Adrenal gland (tissue), 5 donors: ENCODE data around the gene RBFOX1.

Source experiments
- CTCF ChIP-seq, 6 experiments: fragments of 450-650 bp in 4 of 6; fragments of 200-600 bp in 2 of 6; sonication (generic) in 1 of 6; IDR thresholded peaks; 1 replicate in 5 of 6; 2 replicates in 1 of 6; pipeline versions ENCODE4 v1.5.1 to v1.8.0; 2016 to 2021; ENCODE audit warnings: antibody characterized with exemption in 6 of 6, mild to moderate bottlenecking in 2 of 6, moderate library complexity in 1 of 6
- POLR2A ChIP-seq, 2 donors: fragments of 450-650 bp; IDR thresholded peaks; one replicate each; pipeline ENCODE4 v1.6.1; 2017; ENCODE audit warnings: antibody characterized with exemption in 2 of 2, mild to moderate bottlenecking in 2 of 2, moderate library complexity in 1 of 2
- donor health status: DM: no; HTN: no; CAD: no.

GRCh38 chr16:7601100-7601499, 268.5 kb downstream of the RBFOX1 start:
- TF ChIP-seq CTCF (IDR thresholded peaks at IDR 0.05) = no peak
- TF ChIP-seq POLR2A (IDR thresholded peaks at IDR 0.05) = no peak
